ENCODE measurements around the gene NEO1.

DNA sequence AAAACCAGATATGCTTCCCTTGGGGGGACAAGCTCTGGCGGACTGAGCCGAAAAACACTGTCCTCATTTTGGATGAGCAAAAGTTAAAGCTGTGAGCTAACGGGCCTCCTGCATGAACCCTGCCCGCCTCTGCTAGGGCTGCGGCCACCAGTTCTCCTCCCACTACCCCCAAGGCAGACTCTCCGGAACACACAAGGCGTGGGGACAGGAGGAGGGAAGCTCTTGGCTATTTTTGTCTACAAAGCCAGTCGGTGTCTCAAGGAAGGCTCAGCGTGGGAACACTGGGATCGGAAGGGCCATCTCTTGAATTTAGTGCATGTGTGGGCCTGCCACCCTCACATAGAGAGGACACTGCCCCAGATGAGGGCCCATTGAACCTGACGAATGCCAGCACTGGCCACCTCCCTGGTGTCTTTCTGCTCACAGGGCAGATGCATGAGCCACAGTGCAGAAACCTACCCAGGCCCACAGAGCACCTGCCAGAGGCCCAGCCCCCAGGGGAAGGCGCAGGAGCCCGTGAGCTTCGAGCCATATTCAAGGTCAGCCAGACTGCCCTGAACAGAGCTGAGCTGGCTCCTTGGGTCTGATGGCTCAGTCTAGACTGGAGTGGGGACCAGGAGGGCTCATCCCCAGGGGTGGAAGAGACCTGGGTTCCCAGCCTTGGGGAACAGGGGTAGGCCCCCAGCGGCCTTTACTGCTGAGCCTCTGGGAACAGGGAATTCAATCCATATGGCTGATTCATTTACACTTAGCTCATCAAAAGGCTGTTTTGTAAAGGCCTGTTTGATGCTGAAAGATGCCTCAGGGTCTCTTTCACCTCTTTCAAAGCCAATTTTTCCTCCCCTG, 278.2 kb downstream of the NEO1 start:
- TF ChIP-seq, protein P1, sequence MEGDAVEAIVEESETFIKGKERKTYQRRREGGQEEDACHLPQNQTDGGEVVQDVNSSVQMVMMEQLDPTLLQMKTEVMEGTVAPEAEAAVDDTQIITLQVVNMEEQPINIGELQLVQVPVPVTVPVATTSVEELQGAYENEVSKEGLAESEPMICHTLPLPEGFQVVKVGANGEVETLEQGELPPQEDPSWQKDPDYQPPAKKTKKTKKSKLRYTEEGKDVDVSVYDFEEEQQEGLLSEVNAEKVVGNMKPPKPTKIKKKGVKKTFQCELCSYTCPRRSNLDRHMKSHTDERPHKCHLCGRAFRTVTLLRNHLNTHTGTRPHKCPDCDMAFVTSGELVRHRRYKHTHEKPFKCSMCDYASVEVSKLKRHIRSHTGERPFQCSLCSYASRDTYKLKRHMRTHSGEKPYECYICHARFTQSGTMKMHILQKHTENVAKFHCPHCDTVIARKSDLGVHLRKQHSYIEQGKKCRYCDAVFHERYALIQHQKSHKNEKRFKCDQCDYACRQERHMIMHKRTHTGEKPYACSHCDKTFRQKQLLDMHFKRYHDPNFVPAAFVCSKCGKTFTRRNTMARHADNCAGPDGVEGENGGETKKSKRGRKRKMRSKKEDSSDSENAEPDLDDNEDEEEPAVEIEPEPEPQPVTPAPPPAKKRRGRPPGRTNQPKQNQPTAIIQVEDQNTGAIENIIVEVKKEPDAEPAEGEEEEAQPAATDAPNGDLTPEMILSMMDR (IDR thresholded peaks at IDR 0.05; ENCODE audit: poor library complexity): no peak
- TF ChIP-seq EZH2 (IDR thresholded peaks at IDR 0.05; ENCODE audit: borderline replicate concordance): no peak

Measured in hepatocyte (in vitro differentiated cells).